ENCODE measurements around the gene PDE6C. TPM values are rescaled to one million over a fixed set of nuclear protein-coding genes. Genes with fewer than 3 reads are reported as not detected.

The PDE6C gene
- total RNA-seq, 1 donor from 2014 or later: not detected

- TF ChIP-seq CTCF (conservative IDR thresholded peaks at IDR 0.05): no peak
- H3K4me1 Mint-ChIP-seq (ENCODE audit: unreplicated experiment): peaks cover 5% of the 10 kb centered on the region
- peaks cover 35% of the 10 kb centered on the region for H3K27me3 Mint-ChIP-seq
Observed at GRCh38 chr10:93615576-93616235, 3.4 kb downstream of the PDE6C start.

DNA sequence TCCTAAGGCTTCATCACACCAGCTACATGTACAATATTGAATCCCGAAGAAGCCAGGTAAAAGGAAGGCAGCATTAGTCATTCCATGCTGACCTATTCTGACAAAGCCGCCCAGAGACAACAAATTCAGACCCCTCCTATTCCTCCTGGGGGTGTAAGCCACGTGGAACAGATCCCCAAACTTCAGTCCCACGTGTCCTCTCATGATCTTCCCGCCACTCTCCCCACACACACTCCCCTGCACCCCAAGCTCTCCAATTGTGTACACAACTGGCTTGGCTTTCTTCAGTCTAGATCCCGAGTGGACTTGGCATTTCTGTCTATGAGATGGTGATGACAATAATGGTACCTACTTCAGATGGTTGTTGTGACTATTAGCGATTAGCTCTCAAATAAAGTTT, 8.6 kb downstream of the PDE6C start:
- no peaks in the 10 kb centered on the region for H3K36me3 Mint-ChIP-seq
- H3K27ac Mint-ChIP-seq: no peak overlapping the region
- no peak for DNase-seq (ENCODE audit: extremely low spot score, unreplicated experiment)
- H3K4me3 Mint-ChIP-seq: no peak overlapping the region
- no peaks in the 10 kb centered on the region for H3K9me3 Mint-ChIP-seq
- H3K27me3 Mint-ChIP-seq: peaks cover 40% of the 10 kb centered on the region
- peaks cover 5% of the 10 kb centered on the region for H3K4me1 Mint-ChIP-seq (ENCODE audit: unreplicated experiment)
- TF ChIP-seq CTCF (conservative IDR thresholded peaks at IDR 0.05): no peak

More at GRCh38 chr10:93615576-93616235, 3.4 kb downstream of the PDE6C start:
- H3K4me3 Mint-ChIP-seq: no peak overlapping the region
- no peak overlapping the region for H3K27ac Mint-ChIP-seq
- no peaks in the 10 kb centered on the region for H3K9me3 Mint-ChIP-seq
- H3K36me3 Mint-ChIP-seq: no peaks in the 10 kb centered on the region
- no peak for DNase-seq (ENCODE audit: extremely low spot score, unreplicated experiment)

DNA sequence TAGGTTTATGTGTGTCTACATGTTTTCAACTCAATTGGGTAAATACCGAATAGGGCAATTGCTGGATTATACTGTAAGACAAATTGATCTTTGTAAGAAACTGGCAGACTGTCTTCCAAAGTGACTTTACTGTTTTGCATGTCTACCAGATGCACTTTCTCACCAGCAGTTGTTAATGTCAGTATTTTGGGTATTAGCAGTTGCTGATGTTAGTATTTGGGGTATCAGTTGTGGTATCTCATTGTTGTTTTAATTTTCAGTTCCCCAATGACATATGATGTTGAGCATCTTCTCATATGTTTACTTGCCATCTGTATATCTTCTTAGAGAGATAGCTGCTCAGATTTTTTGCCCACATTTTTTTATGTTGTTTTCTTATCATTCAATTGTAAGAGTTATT, 10.6 kb downstream of the PDE6C start:
- Mint-ChIP-seq H3K4me1 (ENCODE audit: unreplicated experiment) (no peaks in the 10 kb centered on the region), H3K36me3 (no peaks in the 10 kb centered on the region), H3K4me3 (no peak overlapping the region), H3K27ac (no peak overlapping the region), H3K27me3 (peaks cover 36% of the 10 kb centered on the region), H3K9me3 (no peaks in the 10 kb centered on the region)
- TF ChIP-seq CTCF (conservative IDR thresholded peaks at IDR 0.05): no peak
- no peak for DNase-seq (ENCODE audit: extremely low spot score, unreplicated experiment)

DNA sequence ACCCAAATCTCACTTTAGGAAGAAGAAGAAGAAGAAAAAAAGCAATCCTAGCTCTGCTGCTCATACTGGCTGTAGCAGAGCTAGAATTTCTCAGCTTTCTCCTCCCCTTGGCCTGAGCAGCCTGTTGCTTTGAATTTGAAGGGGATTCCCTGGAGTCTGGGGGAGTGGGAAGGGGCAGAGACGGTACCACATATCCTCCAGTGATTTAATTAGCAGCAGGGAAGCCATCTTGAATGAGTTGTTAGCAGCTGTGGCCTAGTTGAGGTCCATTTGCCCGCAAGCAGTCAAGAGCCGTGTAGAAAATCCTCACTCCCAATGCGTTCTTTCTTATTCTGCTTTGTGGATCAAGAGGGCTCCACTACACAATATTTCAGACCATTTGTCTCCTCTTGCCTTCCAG, 16.5 kb downstream of the PDE6C start:
- no peak for TF ChIP-seq CTCF (conservative IDR thresholded peaks at IDR 0.05)
- H3K4me3 Mint-ChIP-seq: no peak overlapping the region
- H3K27ac Mint-ChIP-seq: no peak overlapping the region
- no peaks in the 10 kb centered on the region for H3K9me3 Mint-ChIP-seq
- no peak for DNase-seq (ENCODE audit: extremely low spot score, unreplicated experiment)
- H3K27me3 Mint-ChIP-seq: peaks cover 10% of the 10 kb centered on the region
- H3K4me1 Mint-ChIP-seq (ENCODE audit: unreplicated experiment): peaks cover 5% of the 10 kb centered on the region
- no peaks in the 10 kb centered on the region for H3K36me3 Mint-ChIP-seq

GRCh38 chr10:93629647-93630305, 17.4 kb downstream of the PDE6C start:
- no peaks in the 10 kb centered on the region for H3K36me3 Mint-ChIP-seq
- no peak for TF ChIP-seq CTCF (conservative IDR thresholded peaks at IDR 0.05)
- no peaks in the 10 kb centered on the region for H3K9me3 Mint-ChIP-seq
- H3K4me1 Mint-ChIP-seq (ENCODE audit: unreplicated experiment): peaks cover 5% of the 10 kb centered on the region
- no peak overlapping the region for H3K4me3 Mint-ChIP-seq
- peaks cover 10% of the 10 kb centered on the region for H3K27me3 Mint-ChIP-seq
- DNase-seq (ENCODE audit: extremely low spot score, unreplicated experiment): no peak
- H3K27ac Mint-ChIP-seq: no peak overlapping the region
